Neural cell (in vitro differentiated cells): ENCODE data around the gene SYNGR1. TPM values are rescaled to one million over a fixed set of nuclear protein-coding genes. Genes with fewer than 3 reads are reported as not detected.

Experiments used
- H2AFZ ChIP-seq: fragments of 200-600, 300-800 bp; sonication (generic), shearing (Covaris generic); 2 replicates; pipeline ENCODE4 v1.6.0; 2014; ENCODE audit warnings: low read depth, mild to moderate bottlenecking, antibody characterized with exemption, low read length, moderate library complexity
- H3F3A ChIP-seq: fragments of 200-600 bp; shearing (Covaris generic); 2 replicates; pipeline ENCODE4 v1.6.1; 2016; ENCODE audit warnings: mild to moderate bottlenecking, moderate library complexity, mixed read lengths, antibody characterized with exemption, low read length; ENCODE audit not compliant: insufficient read depth, poor library complexity, severe bottlenecking
- H3K27ac ChIP-seq: fragments of 200-600, 300-800 bp; sonication (generic), shearing (Covaris generic); 2 replicates; pipeline ENCODE4 v1.5.1; 2014; ENCODE audit warnings: mild to moderate bottlenecking, low read length, moderate library complexity
- H3K27me3 ChIP-seq: fragments of 300-800, 200-600 bp; sonication (generic), shearing (Covaris generic); 2 replicates; pipeline ENCODE4 v1.6.0; 2014; ENCODE audit warnings: mild to moderate bottlenecking, low read depth, low read length, moderate library complexity; ENCODE audit not compliant: insufficient read depth
- H3K36me3 ChIP-seq: fragments of 300-800, 200-600 bp; sonication (generic), shearing (Covaris generic); 2 replicates; pipeline ENCODE4 v1.5.1; 2014; ENCODE audit warnings: mild to moderate bottlenecking, antibody characterized with exemption, low read length, moderate library complexity; ENCODE audit not compliant: insufficient read depth
- H3K4me2 ChIP-seq: fragments of 300-800, 200-600 bp; sonication (generic), shearing (Covaris generic); 2 replicates; pipeline ENCODE4 v1.6.0; 2014; ENCODE audit warnings: mild to moderate bottlenecking, low read length
- H3K4me3 ChIP-seq: fragments of 300-800, 200-600 bp; sonication (generic), shearing (Covaris generic); 2 replicates; pipeline ENCODE4 v1.5.1; 2014; ENCODE audit warnings: mild to moderate bottlenecking, low read length, moderate library complexity
- H3K79me2 ChIP-seq: fragments of 200-600 bp; shearing (Covaris generic); replicated peaks from 2 replicates; pipeline ENCODE4 v1.6.0; 2014; ENCODE audit warnings: mild to moderate bottlenecking, low read length, moderate library complexity; ENCODE audit not compliant: insufficient read depth
- H3K9ac ChIP-seq: fragments of 300-800, 200-600 bp; sonication (generic), shearing (Covaris generic); 2 replicates; pipeline ENCODE4 v1.6.1; 2016; ENCODE audit warnings: mild to moderate bottlenecking, low read length, mixed read lengths
- H3K9me2 ChIP-seq: fragments of 200-600 bp; shearing (Covaris generic); 2 replicates; pipeline ENCODE4 v1.6.1; 2016; ENCODE audit warnings: mild to moderate bottlenecking, low read length, mixed read lengths; ENCODE audit not compliant: insufficient read depth
- H3K9me3 ChIP-seq: fragments of 200-600, 300-800 bp; sonication (generic), shearing (Covaris generic); 2 replicates; pipeline ENCODE4 v1.6.1; 2016; ENCODE audit warnings: mild to moderate bottlenecking, mixed run types, low read length, moderate library complexity, mixed read lengths
- H4K20me1 ChIP-seq: fragments of 200-600 bp; shearing (Covaris generic); 2 replicates; pipeline ENCODE4 v1.6.1; 2016; ENCODE audit warnings: mild to moderate bottlenecking, mixed run types; ENCODE audit not compliant: insufficient read depth
- CTCF ChIP-seq: fragments of 450-650 bp; IDR thresholded peaks from 2 replicates; pipeline ENCODE4 v1.5.1; 2014; ENCODE audit warnings: antibody characterized with exemption, mild to moderate bottlenecking, moderate library complexity; ENCODE audit not compliant: poor library complexity, severe bottlenecking
- EP300 ChIP-seq: fragments of 450-650 bp; conservative IDR thresholded peaks from 2 replicates; pipeline ENCODE4 v1.6.1; 2014; ENCODE audit warnings: antibody characterized with exemption, mild to moderate bottlenecking, moderate library complexity; ENCODE audit not compliant: poor library complexity, severe bottlenecking
- EZH2 ChIP-seq: fragments of 200-600, 300-800 bp; shearing (Covaris generic), sonication (generic); IDR thresholded peaks from 2 replicates; pipeline ENCODE4 v1.6.1; 2014; ENCODE audit warnings: antibody characterized with exemption, low read length, borderline replicate concordance, mild to moderate bottlenecking; ENCODE audit not compliant: insufficient read depth, poor library complexity, severe bottlenecking
- MXI1 ChIP-seq: fragments of 450-650 bp; conservative IDR thresholded peaks from 2 replicates; pipeline ENCODE4 v1.6.1; 2014; ENCODE audit warnings: antibody characterized with exemption, mild to moderate bottlenecking; ENCODE audit not compliant: poor library complexity, severe bottlenecking
- POLR2AphosphoS5 ChIP-seq: IDR thresholded peaks from 2 replicates; pipeline ENCODE4 v1.6.1; 2012
- RAD21 ChIP-seq: fragments of 450-650 bp; conservative IDR thresholded peaks from 2 replicates; pipeline ENCODE4 v1.6.1; 2014; ENCODE audit warnings: antibody characterized with exemption, mild to moderate bottlenecking, moderate library complexity
- REST ChIP-seq: IDR thresholded peaks from 2 replicates; pipeline ENCODE4 v1.6.1; 2012; ENCODE audit warnings: borderline replicate concordance
- SMC3 ChIP-seq: fragments of 450-650 bp; conservative IDR thresholded peaks from 2 replicates; pipeline ENCODE4 v1.6.1; 2014; ENCODE audit warnings: antibody characterized with exemption, mild to moderate bottlenecking, moderate library complexity; ENCODE audit not compliant: poor library complexity
- TAF1 ChIP-seq: IDR thresholded peaks from 2 replicates; pipeline ENCODE4 v1.6.1; 2012; ENCODE audit warnings: low read depth
- polyA minus RNA-seq: library from RNA; depleted of rRNA, polyadenylated mRNA; stranded (reverse); fragments of >200 nt; gene quantifications from 2 replicates; pipeline ENCODE4 v1.2.3, GENCODE V29; 2014
- polyA plus RNA-seq: library from polyadenylated mRNA; depleted of rRNA; stranded (reverse); fragments of >200 nt; gene quantifications from 2 replicates; pipeline ENCODE4 v1.2.3, GENCODE V29; 2014

The SYNGR1 gene
- 68.4 and 85.4 TPM in 2 replicates for polyA plus RNA-seq
- 88.6 and 92.4 TPM in 2 replicates for polyA minus RNA-seq

- Histone ChIP-seq H3K79me2 (peaks cover 14% of the 10 kb centered on the region), H4K20me1 (no peaks in the 10 kb centered on the region), H3K27ac (peak within 1 kb of the TSS; percentile 61), H3K4me2 (peak within 1 kb of the TSS; percentile 91), H3K36me3 (no peaks in the 10 kb centered on the region), H3K9me3 (no peaks in the 10 kb centered on the region), H2AFZ (peak within 1 kb of the TSS; percentile 91), H3K4me3 (peak within 1 kb of the TSS; percentile 96), H3K9ac (peak within 1 kb of the TSS; percentile 93), H3K9me2 (no peaks in the 10 kb centered on the region), H3K27me3 (no peaks in the 10 kb centered on the region), H3F3A (no peaks in the 10 kb centered on the region)
- no peak for TF ChIP-seq CTCF
- TF ChIP-seq MXI1: peak; percentile 53
- no peak for TF ChIP-seq EP300
- no peak for TF ChIP-seq RAD21
- TF ChIP-seq SMC3: peak; percentile 19
- TF ChIP-seq POLR2AphosphoS5: peak; percentile 86
- TF ChIP-seq REST: peak; percentile 39
These were observed at the start of gene SYNGR1 for GRCh38 chr22:39349967-39350726. Gene SYNGR1 (plus strand): TSS chr22:39349991. CDS start chr22:39350011, 20 bp downstream.

- Histone ChIP-seq H4K20me1 (no peaks in the 10 kb centered on the region), H3K9me2 (no peaks in the 10 kb centered on the region), H3K27ac (no peak overlapping the region), H3K9me3 (no peaks in the 10 kb centered on the region), H3F3A (no peaks in the 10 kb centered on the region), H3K36me3 (no peaks in the 10 kb centered on the region), H3K79me2 (no peaks in the 10 kb centered on the region), H2AFZ (no peak overlapping the region), H3K4me2 (no peak overlapping the region), H3K9ac (no peak overlapping the region), H3K27me3 (no peaks in the 10 kb centered on the region), H3K4me3 (no peak overlapping the region)
- TF ChIP-seq EP300: no peak
- TF ChIP-seq RAD21: no peak
- no peak for TF ChIP-seq TAF1
- no peak for TF ChIP-seq POLR2AphosphoS5
- TF ChIP-seq EZH2: no peak
- no peak for TF ChIP-seq MXI1
- TF ChIP-seq REST: no peak
- no peak for TF ChIP-seq CTCF
- TF ChIP-seq SMC3: no peak
These were observed 49.5 kb upstream of the SYNGR1 start for GRCh38 chr22:39300186-39300830.
